CD4-positive, alpha-beta T cell (primary cell): ENCODE measurements around the gene CENPT. TPM values are rescaled to one million over a fixed set of nuclear protein-coding genes. Genes with fewer than 3 reads are reported as not detected.

Experiments
- ATAC-seq: fragments of 200-7000 bp; cut with Tn5 transposase; one replicate; pipeline ENCODE4 v1.10.0; 2022; ENCODE audit warnings: mild to moderate bottlenecking; ENCODE audit not compliant: poor library complexity
- CTCF ChIA-PET: fragments of 350-600 bp; sonication (Branson Sonifier 250); formaldehyde crosslinking; loops from one replicate; lab custom pipeline; 2021; ENCODE audit warnings: antibody characterized with exemption, inconsistent platforms; lab: Charles Lee
- POLR2A ChIA-PET: fragments of 350-600 bp; sonication (Branson Sonifier 250); formaldehyde crosslinking; loops from one replicate; lab custom pipeline; 2021; ENCODE audit warnings: antibody characterized with exemption, inconsistent platforms; lab: Charles Lee
- DNase-seq, 14 experiments: peaks; one replicate each; pipeline ENCODE4 v3.0.0-alpha.2; 2013 to 2020; ENCODE audit warnings: mixed read lengths in 2 of 14
- H3K27ac ChIP-seq, 2 donors: one replicate each; pipeline versions ENCODE4 v1.5.1 to v1.7.0; 2013; ENCODE audit warnings: low read length in 2 of 2, low read depth in 1 of 2, mild to moderate bottlenecking in 1 of 2
- H3K27me3 ChIP-seq, 2 experiments: 1 replicate in 1 of 2; 2 replicates in 1 of 2; pipeline versions ENCODE4 v1.6.1 to v1.7.0; 2013; ENCODE audit warnings: low read length in 2 of 2, control low read depth in 1 of 2, mild to moderate bottlenecking in 1 of 2, moderate library complexity in 1 of 2; ENCODE audit not compliant: insufficient read depth in 2 of 2, control insufficient read depth in 1 of 2
- H3K36me3 ChIP-seq: one replicate; pipeline ENCODE4 v1.6.1; 2013; ENCODE audit warnings: low read length, control low read depth; ENCODE audit not compliant: insufficient read depth
- H3K4me1 ChIP-seq: one replicate; pipeline ENCODE4 v1.6.1; 2013; ENCODE audit warnings: low read length, control low read depth; ENCODE audit not compliant: insufficient read depth
- H3K4me3 ChIP-seq: one replicate; pipeline ENCODE4 v1.5.1; 2013; ENCODE audit warnings: mild to moderate bottlenecking, low read length, moderate library complexity
- H3K9me3 ChIP-seq, 2 experiments: 1 replicate in 1 of 2; 2 replicates in 1 of 2; pipeline versions ENCODE4 v1.6.1 to v1.7.0; 2013; ENCODE audit warnings: low read length in 2 of 2, mild to moderate bottlenecking in 2 of 2, control low read depth in 1 of 2, moderate library complexity in 1 of 2; ENCODE audit not compliant: control insufficient read depth in 1 of 2, insufficient read depth in 1 of 2
- H3K27ac Mint-ChIP-seq: one replicate; pipeline ENCODE4 v1.8.0; 2020; ENCODE audit warnings: mixed read lengths
- H3K27me3 Mint-ChIP-seq: one replicate; pipeline ENCODE4 v1.8.0; 2021; ENCODE audit warnings: mixed read lengths
- H3K36me3 Mint-ChIP-seq: one replicate; pipeline ENCODE4 v1.8.0; 2021; ENCODE audit warnings: low read depth, mixed read lengths
- H3K4me1 Mint-ChIP-seq: one replicate; pipeline ENCODE4 v1.8.0; 2021; ENCODE audit warnings: low read depth, mixed read lengths
- H3K4me3 Mint-ChIP-seq: one replicate; pipeline ENCODE4 v1.8.0; 2020; ENCODE audit warnings: mild to moderate bottlenecking, mixed read lengths
- H3K9me3 Mint-ChIP-seq: one replicate; pipeline ENCODE4 v1.8.0; 2020; ENCODE audit warnings: mixed read lengths
- intact Hi-C, 2 experiments: fragments of 100-400 bp; cut with DNase I in 1 of 2; cut with micrococcal nuclease in 1 of 2; formaldehyde crosslinking; loops; one replicate each; pipeline versions ENCODE4 v1.15.1 to v1.9.0; 2023 to 2025; cut with DNase I, micrococcal nuclease
- total RNA-seq, 174 experiments: library from RNA in 2 of 174; stranded (reverse) in 2 of 174; gene quantifications; one replicate each; pipeline ENCODE4 v1.2.3 and lab custom pipeline; 2021 to 2026
- TF ChIP-seq, protein P1 (sequence below): fragments of 200-600 bp; IDR thresholded peaks from one replicate; pipeline ENCODE4 v1.8.0; 2022; ENCODE audit warnings: antibody characterized with exemption, mild to moderate bottlenecking

CENPT gene
- total RNA-seq, 2 experiments from 2014 or later, result 77.5 to 84.1 TPM

DNA sequence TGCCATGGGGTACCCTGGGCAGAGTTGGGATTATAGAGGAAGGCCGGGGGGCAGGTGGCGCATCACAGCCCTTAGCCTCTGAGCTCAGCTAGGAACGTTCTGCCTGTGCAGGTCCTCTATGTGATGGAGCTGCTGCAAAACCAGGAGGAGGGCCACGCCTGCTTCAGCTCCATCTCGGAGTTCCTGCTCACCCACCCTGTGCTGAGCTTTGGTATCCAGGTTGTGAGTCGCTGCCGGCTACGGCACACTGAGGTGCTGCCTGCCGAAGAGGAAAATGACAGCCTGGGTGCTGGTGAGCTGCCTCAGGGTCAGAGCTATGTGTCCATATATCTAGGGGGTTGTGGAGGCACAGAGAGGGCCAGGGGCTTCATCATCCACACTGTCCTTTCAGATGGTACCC, 31.4 kb upstream of the CENPT start:
- Histone ChIP-seq H3K4me1 (peaks cover 28% of the 10 kb centered on the region), H3K4me3 (no peak overlapping the region), H3K9me3 (no peaks in the 10 kb centered on the region), H3K27me3 (no peaks in the 10 kb centered on the region), H3K36me3 (peaks cover 83% of the 10 kb centered on the region), H3K27ac (no peak overlapping the region)
- ChIA-PET CTCF (no interaction called here), POLR2A (interaction anchor here (1.0 kb wide), 1 partner anchor 34 kb away, joined by 3 read pairs; no protein-coding TSS in a partner anchor)
- Mint-ChIP-seq H3K27me3 (no peaks in the 10 kb centered on the region), H3K36me3 (peaks cover 97% of the 10 kb centered on the region), H3K4me1 (peaks cover 21% of the 10 kb centered on the region), H3K9me3 (no peaks in the 10 kb centered on the region), H3K27ac (no peak overlapping the region), H3K4me3 (no peak overlapping the region)
- ATAC-seq (no peak), DNase-seq (no peak)
- intact Hi-C loops, result no loop called here
- TF ChIP-seq, protein P1, sequence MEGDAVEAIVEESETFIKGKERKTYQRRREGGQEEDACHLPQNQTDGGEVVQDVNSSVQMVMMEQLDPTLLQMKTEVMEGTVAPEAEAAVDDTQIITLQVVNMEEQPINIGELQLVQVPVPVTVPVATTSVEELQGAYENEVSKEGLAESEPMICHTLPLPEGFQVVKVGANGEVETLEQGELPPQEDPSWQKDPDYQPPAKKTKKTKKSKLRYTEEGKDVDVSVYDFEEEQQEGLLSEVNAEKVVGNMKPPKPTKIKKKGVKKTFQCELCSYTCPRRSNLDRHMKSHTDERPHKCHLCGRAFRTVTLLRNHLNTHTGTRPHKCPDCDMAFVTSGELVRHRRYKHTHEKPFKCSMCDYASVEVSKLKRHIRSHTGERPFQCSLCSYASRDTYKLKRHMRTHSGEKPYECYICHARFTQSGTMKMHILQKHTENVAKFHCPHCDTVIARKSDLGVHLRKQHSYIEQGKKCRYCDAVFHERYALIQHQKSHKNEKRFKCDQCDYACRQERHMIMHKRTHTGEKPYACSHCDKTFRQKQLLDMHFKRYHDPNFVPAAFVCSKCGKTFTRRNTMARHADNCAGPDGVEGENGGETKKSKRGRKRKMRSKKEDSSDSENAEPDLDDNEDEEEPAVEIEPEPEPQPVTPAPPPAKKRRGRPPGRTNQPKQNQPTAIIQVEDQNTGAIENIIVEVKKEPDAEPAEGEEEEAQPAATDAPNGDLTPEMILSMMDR, result no peak

DNA sequence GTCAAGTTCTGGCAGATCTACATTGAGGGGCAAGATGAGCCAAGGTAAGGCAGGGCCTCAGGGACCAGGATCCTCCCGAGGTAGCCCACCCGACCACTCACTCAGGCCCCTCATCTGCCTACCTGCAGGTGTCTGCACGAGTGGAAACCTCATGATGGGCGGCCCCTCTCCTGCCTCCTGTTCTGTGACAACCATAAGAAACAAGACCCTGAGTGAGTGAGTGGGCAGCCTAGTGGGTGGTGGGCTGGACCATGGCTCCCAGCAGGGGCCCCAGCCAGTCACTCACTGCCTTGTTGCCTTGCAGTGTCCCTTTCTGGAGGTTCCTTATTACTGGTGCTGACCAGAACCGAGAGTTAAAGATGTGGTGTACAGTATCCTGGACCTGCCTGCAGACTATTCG, 30.7 kb upstream of the CENPT start:
- Mint-ChIP-seq H3K4me3 (no peak overlapping the region), H3K4me1 (peaks cover 27% of the 10 kb centered on the region), H3K36me3 (peaks cover 97% of the 10 kb centered on the region), H3K9me3 (no peaks in the 10 kb centered on the region), H3K27ac (no peak overlapping the region), H3K27me3 (no peaks in the 10 kb centered on the region)
- TF ChIP-seq, protein P1, result no peak
- DNase-seq (no peak), ATAC-seq (no peak)
- intact Hi-C loops, result no loop called here
- Histone ChIP-seq H3K27me3 (no peaks in the 10 kb centered on the region), H3K9me3 (no peaks in the 10 kb centered on the region), H3K4me3 (no peak overlapping the region), H3K36me3 (peaks cover 77% of the 10 kb centered on the region), H3K4me1 (peaks cover 34% of the 10 kb centered on the region), H3K27ac (no peak overlapping the region)
- POLR2A ChIA-PET, result no interaction called here
- CTCF ChIA-PET, result no interaction called here

DNA sequence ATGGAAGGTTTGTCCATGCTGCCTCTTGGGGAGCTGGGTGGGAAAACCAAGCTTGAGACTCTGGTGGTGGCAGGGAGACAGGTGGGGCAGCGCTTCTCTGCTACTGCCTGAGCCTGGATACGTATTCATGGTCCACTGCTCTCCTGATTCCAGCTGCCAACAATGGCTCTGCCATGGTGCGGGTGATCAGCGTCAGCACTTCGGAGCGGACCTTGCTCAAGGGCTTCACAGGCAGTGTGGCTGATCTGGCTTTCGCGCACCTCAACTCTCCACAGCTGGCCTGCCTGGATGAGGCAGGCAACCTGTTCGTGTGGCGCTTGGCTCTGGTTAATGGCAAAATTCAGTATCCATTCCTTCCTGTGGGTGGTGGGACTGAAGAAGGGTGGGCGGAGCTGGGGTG, 29.6 kb upstream of the CENPT start:
- ChIA-PET POLR2A (no interaction called here), CTCF (no interaction called here)
- no peaks in the 10 kb centered on the region for H3K27me3 Mint-ChIP-seq
- Histone ChIP-seq H3K27ac (no peak overlapping the region), H3K9me3 (no peaks in the 10 kb centered on the region), H3K36me3 (peaks cover 65% of the 10 kb centered on the region), H3K4me1 (peaks cover 43% of the 10 kb centered on the region), H3K27me3 (no peaks in the 10 kb centered on the region), H3K4me3 (no peak overlapping the region)
- intact Hi-C loops, result no loop called here
- TF ChIP-seq, protein P1, result no peak
- H3K36me3 Mint-ChIP-seq, result peaks cover 85% of the 10 kb centered on the region
- H3K27ac Mint-ChIP-seq, result no peak overlapping the region
- peaks cover 34% of the 10 kb centered on the region for H3K4me1 Mint-ChIP-seq
- H3K9me3 Mint-ChIP-seq, result no peaks in the 10 kb centered on the region
- peak overlapping the region; percentile 38 for H3K4me3 Mint-ChIP-seq
- ATAC-seq, result no peak
- no peak for DNase-seq
